ENCODE results near the gene FAM222B. TPM values are rescaled to one million over a fixed set of nuclear protein-coding genes. Genes with fewer than 3 reads are reported as not detected.
A peak's percentile ranks its signal among the peaks of the same experiment; 100 is the strongest.

Gene FAM222B
- total RNA-seq, 4 donors from 2014 or later = 10.7 to 18.0 (median 12.0) TPM

DNA sequence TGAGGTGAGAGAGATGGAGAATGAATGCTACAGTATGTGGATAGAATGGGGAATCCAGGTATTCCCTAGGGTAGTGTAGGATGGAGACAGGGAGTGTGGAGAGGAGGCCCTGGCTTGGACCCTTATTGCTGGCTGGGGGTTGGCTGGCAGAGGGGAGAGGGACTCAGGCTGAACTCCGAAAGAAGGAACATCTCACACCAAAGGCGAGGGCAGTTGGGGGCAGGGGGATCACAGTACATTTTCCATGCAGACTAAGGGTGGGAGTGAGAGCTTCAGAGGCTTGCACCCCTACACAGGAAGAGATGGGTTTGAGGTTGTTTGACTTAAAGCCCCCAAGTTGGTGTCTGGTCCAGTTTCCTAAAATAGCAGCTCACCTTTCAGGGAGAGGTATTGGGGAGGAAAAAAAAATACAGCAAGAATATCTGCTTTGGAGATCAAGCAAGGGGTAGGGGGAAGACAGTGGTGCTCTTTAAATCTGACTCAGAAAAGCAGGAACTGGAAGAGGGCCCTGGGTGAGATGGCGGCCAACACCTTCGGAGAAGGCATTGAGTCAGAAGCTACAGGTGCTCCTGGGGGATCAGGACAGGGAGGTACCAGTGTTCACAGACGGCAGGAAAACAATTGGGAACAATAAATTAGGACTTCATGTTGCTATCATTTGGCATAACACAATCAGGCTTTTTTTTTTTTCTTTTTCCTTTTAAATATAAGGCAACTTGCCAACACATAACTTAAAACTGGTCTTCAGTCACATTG, 86.4 kb downstream of the FAM222B start:
- no peak overlapping the region for H3K4me3 ChIP-seq (ENCODE audit: low read depth, poor library complexity, severe bottlenecking)
- TF ChIP-seq CTCF (IDR thresholded peaks at IDR 0.05) = no peak
- TF ChIP-seq POLR2A (IDR thresholded peaks at IDR 0.05) = no peak
- DNase-seq (ENCODE audit: low spot score in 2 of 2) = no peak
- intact Hi-C loops (cut with DNase I; ENCODE audit: low total_unique reads) = no loop called here
- 64 to 66% methylated on average over 5 of the region's 5 CpGs for WGBS, 2 donors

- DNase-seq (ENCODE audit: low spot score in 2 of 2) = no peak
- WGBS, 2 donors = 85 to 96% methylated on average over 7 of the region's 7 CpGs
- H3K4me3 ChIP-seq (ENCODE audit: low read depth, poor library complexity, severe bottlenecking) = no peak overlapping the region
- TF ChIP-seq CTCF (IDR thresholded peaks at IDR 0.05) = no peak
- intact Hi-C loops (cut with DNase I; ENCODE audit: low total_unique reads) = no loop called here
These were observed 87.1 kb downstream of the FAM222B start for GRCh38 chr17:28755486-28755885.

DNA sequence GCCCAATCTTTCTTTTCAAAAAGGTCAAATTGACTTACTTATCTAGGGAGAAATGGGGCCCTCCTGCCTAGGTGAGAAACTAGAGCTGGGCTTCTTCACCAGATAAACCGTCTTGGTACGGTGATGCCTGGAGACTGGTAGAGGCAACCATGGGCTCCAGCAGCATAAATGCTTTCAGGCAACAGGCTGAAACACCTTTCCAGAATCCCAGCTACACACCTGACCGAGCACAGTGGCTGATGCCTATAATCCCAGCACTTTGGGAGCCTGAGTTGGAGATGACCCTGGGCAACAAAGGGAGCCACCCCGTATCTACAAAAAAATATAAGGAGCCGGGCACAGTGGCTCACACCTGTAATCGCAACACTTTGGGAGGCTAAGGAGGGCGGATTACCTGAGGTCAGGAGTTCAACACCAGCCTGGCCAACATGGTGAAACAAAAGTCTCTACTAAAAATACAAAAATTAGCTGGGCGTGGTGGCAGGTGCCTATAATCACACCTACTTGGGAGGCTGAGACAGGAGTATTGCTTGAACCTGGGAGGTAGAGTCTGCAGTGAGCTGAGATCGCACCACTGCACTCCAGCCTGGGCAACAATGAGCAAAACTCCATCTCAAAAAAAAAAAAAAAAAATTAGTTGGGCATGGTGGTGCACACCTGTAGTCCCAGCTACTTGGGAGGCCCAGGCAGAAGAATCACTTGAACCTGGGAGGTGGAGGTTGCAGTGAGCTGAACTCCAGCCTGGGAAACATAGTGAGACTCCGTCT, 90.8 kb downstream of the FAM222B start:
- WGBS, 2 donors = 95% methylated on average over 10 of the region's 10 CpGs
- H3K4me3 ChIP-seq (ENCODE audit: low read depth, poor library complexity, severe bottlenecking) = no peak overlapping the region
- intact Hi-C loops (cut with DNase I; ENCODE audit: low total_unique reads) = no loop called here
- TF ChIP-seq CTCF (IDR thresholded peaks at IDR 0.05) (no peak), POLR2A (IDR thresholded peaks at IDR 0.05) (no peak)
- DNase-seq (ENCODE audit: low spot score in 2 of 2) = no peak

DNA sequence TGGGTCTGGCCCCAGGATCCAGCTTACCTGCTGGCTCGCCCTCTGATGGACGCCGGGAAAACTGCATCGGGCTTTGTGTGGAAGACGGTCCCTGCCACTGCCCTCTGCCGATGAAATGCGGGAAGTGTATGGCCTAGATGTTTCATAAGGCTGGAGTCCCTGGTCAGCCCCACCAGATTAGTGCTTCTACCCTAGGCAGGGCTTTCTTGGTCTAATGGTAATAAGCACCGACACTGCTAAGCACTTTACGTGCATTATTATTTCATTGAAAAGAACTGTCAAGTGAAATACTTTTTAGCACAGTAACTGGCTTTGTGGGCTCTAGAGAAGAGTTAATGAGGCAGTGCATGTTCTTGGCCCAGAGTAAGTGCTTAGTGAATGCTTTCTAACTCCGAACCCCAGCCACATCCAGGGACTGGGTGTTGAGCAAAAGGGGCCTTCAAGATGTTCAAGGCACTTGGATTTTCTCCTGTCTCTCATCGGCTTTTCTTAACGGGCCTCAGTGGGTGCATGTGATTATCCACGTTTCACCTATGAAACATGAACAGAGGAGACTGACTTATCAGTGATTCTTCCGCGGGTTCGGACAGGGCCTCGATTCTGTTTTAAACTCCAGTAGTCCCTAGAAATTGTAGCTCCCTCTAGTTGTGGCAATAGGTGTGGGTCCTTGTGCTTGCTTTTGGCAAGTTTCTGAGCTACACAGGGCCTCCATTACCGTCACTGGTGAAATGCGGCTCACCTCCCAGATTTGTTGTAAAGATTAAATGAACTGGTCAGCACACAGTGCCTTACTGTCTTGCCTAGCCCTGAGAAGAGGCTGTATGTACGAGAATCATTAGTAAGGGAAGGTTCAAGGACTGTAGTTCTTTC, 92.2 kb downstream of the FAM222B start:
- intact Hi-C loops (cut with DNase I; ENCODE audit: low total_unique reads) = no loop called here

More for the DNA sequence above, 92.2 kb downstream of the FAM222B start:
- peak; percentile 91 to 98 for DNase-seq (ENCODE audit: low spot score in 2 of 2)
- 29 to 36% methylated on average over 20 of the region's 20 CpGs for WGBS, 2 donors
- peak; percentile 13 to 99 (median 75) for TF ChIP-seq CTCF (IDR thresholded peaks at IDR 0.05)
- TF ChIP-seq POLR2A (IDR thresholded peaks at IDR 0.05) = no peak
- no peak overlapping the region for H3K4me3 ChIP-seq (ENCODE audit: low read depth, poor library complexity, severe bottlenecking)
